HL-60 (cell line): ENCODE data around the gene TBXAS1.

Experiments
- CTCF ChIP-seq: IDR thresholded peaks from one replicate; pipeline ENCODE4 v1.5.1; 2011; ENCODE audit warnings: low read length, control low read depth, inconsistent platforms; ENCODE audit not compliant: insufficient read depth
- GABPA ChIP-seq: IDR thresholded peaks from 2 replicates; pipeline ENCODE4 v1.6.1; 2012; ENCODE audit warnings: low read depth
- SPI1 ChIP-seq: IDR thresholded peaks from 2 replicates; pipeline ENCODE4 v1.6.1; 2012; ENCODE audit warnings: low read depth, mild to moderate bottlenecking, borderline replicate concordance
- TF ChIP-seq, protein P1 (sequence below): IDR thresholded peaks from 2 replicates; pipeline ENCODE4 v1.6.1; 2012; ENCODE audit warnings: low read depth; ENCODE audit not compliant: insufficient replicate concordance

- TF ChIP-seq SPI1 (no peak), CTCF (no peak), GABPA (no peak)
- TF ChIP-seq, protein P1, sequence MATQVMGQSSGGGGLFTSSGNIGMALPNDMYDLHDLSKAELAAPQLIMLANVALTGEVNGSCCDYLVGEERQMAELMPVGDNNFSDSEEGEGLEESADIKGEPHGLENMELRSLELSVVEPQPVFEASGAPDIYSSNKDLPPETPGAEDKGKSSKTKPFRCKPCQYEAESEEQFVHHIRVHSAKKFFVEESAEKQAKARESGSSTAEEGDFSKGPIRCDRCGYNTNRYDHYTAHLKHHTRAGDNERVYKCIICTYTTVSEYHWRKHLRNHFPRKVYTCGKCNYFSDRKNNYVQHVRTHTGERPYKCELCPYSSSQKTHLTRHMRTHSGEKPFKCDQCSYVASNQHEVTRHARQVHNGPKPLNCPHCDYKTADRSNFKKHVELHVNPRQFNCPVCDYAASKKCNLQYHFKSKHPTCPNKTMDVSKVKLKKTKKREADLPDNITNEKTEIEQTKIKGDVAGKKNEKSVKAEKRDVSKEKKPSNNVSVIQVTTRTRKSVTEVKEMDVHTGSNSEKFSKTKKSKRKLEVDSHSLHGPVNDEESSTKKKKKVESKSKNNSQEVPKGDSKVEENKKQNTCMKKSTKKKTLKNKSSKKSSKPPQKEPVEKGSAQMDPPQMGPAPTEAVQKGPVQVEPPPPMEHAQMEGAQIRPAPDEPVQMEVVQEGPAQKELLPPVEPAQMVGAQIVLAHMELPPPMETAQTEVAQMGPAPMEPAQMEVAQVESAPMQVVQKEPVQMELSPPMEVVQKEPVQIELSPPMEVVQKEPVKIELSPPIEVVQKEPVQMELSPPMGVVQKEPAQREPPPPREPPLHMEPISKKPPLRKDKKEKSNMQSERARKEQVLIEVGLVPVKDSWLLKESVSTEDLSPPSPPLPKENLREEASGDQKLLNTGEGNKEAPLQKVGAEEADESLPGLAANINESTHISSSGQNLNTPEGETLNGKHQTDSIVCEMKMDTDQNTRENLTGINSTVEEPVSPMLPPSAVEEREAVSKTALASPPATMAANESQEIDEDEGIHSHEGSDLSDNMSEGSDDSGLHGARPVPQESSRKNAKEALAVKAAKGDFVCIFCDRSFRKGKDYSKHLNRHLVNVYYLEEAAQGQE = no peak
These were observed 178.1 kb downstream of the TBXAS1 start for GRCh38 chr7:140007051-140007690.
